HG03457 (cell line): ENCODE results near the gene FDPS.

ENCODE experiments used
- ATAC-seq: cut with Tn5 transposase; IDR thresholded peaks from one replicate; pipeline ENCODE4 v1.9.1; 2021; ENCODE audit warnings: moderate number of reproducible peaks; ENCODE audit not compliant: unreplicated experiment

FDPS gene

GRCh38 chr1:155308493-155309422 is at the start of gene FDPS:
Gene FDPS (plus strand): TSS chr1:155308866. CDS start chr1:155309790, 924 bp downstream.
- peak; percentile 76 for ATAC-seq

- ATAC-seq: no peak
These were observed 48.4 kb upstream of the FDPS start for GRCh38 chr1:155260276-155260675.

GRCh38 chr1:155261493-155261851 is 47.2 kb upstream of the FDPS start:
- ATAC-seq: no peak

- ATAC-seq: peak; percentile 66
These were observed 46.6 kb upstream of the FDPS start, which contains the start of gene SCAMP3 for GRCh38 chr1:155261852-155262673. Gene SCAMP3 (minus strand): TSS chr1:155262360. CDS start chr1:155262151, 209 bp downstream.

GRCh38 chr1:155263067-155263466 is 45.6 kb upstream of the FDPS start:
- no peak for ATAC-seq

- no peak for ATAC-seq
These were observed 42.1 kb upstream of the FDPS start for GRCh38 chr1:155266553-155266952.

- no peak for ATAC-seq
These were observed 41.3 kb upstream of the FDPS start for GRCh38 chr1:155267373-155267772.

GRCh38 chr1:155268630-155269029 is 40.0 kb upstream of the FDPS start:
- no peak for ATAC-seq

GRCh38 chr1:155269381-155269780 is 39.3 kb upstream of the FDPS start:
- no peak for ATAC-seq

GRCh38 chr1:155272466-155273342 is 36.0 kb upstream of the FDPS start:
- peak; percentile 23 for ATAC-seq

- ATAC-seq: peak; percentile 54
These were observed 35.1 kb upstream of the FDPS start, which contains the start of gene CLK2 for GRCh38 chr1:155273343-155274245. Gene CLK2 (minus strand): TSS chr1:155273504. CDS start chr1:155270977, 2,527 bp downstream.

- peak; percentile 55 for ATAC-seq
These were observed 31.4 kb upstream of the FDPS start, which contains the start of gene HCN3 for GRCh38 chr1:155277070-155277901. Gene HCN3 (plus strand): TSS chr1:155277463. CDS start chr1:155277591, 128 bp downstream.

GRCh38 chr1:155277902-155278688 is 30.6 kb upstream of the FDPS start:
- no peak for ATAC-seq

GRCh38 chr1:155278689-155279160 is 29.9 kb upstream of the FDPS start:
- no peak for ATAC-seq

- no peak for ATAC-seq
These were observed 29.4 kb upstream of the FDPS start for GRCh38 chr1:155279268-155279667.

GRCh38 chr1:155282488-155283091 is 26.1 kb upstream of the FDPS start:
- no peak for ATAC-seq

- no peak for ATAC-seq
These were observed 24.2 kb upstream of the FDPS start for GRCh38 chr1:155284476-155284875.
